ENCODE measurements around the gene KLF15.
"Not testable (repeated sequence)": the region's sequence is repeated elsewhere in the genome, so short reads cannot be mapped to it uniquely, and the experiment has no call there.

The KLF15 gene

DNA sequence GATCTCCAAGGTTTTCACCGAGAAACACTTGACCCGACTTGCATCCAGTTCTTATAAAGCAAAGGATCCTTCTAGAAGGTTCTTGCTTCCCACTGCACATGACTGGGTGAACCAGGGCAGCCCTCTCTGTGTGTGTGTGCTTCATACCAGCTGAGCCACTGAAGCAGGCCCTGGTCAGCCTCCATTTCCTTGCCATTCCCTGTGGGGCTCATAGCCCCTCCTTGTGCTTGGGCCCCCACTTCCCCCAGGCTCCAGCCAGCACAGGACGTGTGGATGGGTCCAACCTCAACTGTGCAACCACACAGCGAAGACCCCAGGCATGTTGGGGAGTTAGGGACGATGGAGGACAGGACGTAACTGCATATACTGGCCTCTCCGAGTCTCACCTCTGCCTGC lies 15.5 kb downstream of the KLF15 start:
- TF ChIP-seq, protein P1, sequence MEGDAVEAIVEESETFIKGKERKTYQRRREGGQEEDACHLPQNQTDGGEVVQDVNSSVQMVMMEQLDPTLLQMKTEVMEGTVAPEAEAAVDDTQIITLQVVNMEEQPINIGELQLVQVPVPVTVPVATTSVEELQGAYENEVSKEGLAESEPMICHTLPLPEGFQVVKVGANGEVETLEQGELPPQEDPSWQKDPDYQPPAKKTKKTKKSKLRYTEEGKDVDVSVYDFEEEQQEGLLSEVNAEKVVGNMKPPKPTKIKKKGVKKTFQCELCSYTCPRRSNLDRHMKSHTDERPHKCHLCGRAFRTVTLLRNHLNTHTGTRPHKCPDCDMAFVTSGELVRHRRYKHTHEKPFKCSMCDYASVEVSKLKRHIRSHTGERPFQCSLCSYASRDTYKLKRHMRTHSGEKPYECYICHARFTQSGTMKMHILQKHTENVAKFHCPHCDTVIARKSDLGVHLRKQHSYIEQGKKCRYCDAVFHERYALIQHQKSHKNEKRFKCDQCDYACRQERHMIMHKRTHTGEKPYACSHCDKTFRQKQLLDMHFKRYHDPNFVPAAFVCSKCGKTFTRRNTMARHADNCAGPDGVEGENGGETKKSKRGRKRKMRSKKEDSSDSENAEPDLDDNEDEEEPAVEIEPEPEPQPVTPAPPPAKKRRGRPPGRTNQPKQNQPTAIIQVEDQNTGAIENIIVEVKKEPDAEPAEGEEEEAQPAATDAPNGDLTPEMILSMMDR (conservative IDR thresholded peaks at IDR 0.05; ENCODE audit: low read length): no peak
- DNase-seq (ENCODE audit: low read depth): no peak
- no peak overlapping the region for H3K4me3 ChIP-seq (ENCODE audit: low read length)

DNA sequence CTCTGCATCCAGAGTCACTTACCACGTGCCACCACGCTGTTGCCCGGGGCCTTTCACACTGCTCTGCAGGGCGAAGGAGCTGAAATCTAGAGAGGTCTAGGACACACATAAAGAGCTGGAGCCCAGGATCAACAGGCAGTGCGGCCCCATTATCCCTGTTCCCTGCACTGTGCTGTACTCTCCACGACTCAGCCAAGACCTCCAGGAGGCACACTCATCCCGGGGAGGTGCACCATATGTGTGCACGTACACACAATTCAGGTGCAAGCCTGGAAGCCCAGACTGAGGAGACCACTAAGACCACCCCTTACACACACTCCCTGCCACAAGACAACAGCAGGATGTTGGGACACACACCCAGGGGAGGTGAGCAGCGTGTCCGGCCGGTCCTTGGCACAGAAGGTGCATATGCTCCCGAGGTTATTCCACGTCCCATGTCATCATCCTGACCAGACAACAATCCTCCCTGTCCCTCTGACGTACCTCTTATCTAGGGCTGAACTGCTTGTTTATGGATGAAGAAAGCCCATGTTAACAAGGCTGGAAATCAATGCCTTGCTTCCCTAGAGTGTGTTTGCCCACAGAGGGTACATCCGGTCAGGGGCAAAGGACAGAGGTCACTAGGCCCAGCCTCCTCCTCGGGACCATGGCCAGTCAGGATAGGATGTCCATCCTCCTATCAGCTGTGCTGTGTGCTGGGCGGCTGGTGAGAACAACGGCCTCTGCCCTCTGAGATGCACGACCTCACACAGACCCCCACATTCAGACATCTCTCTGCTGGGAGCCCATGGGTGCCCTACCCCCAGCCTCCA lies 16.1 kb downstream of the KLF15 start:
- no peak for DNase-seq (ENCODE audit: low read depth)
- H3K4me3 ChIP-seq (ENCODE audit: low read length): no peak overlapping the region
- TF ChIP-seq, protein P1 (conservative IDR thresholded peaks at IDR 0.05; ENCODE audit: low read length): no peak

DNA sequence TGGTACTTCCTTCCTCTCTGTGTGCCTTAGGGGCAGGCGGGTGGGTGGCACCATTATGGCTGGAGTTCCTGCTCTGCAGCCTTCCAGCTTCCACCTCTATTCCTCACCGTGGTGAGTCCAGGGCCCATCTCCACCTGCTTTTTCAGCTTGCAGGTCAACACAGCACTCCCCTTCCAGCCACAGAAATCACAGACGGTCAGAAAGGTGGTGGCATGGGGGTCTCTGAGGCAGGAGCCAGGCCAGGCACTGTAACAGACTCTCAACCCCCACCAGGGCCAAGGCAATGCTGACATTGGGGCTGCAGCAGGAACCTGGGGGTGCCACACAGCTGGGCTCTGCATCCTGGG lies 16.6 kb downstream of the KLF15 start:
- no peak for DNase-seq (ENCODE audit: low read depth)
- TF ChIP-seq, protein P1 (conservative IDR thresholded peaks at IDR 0.05; ENCODE audit: low read length): no peak
- no peak overlapping the region for H3K4me3 ChIP-seq (ENCODE audit: low read length)

DNA sequence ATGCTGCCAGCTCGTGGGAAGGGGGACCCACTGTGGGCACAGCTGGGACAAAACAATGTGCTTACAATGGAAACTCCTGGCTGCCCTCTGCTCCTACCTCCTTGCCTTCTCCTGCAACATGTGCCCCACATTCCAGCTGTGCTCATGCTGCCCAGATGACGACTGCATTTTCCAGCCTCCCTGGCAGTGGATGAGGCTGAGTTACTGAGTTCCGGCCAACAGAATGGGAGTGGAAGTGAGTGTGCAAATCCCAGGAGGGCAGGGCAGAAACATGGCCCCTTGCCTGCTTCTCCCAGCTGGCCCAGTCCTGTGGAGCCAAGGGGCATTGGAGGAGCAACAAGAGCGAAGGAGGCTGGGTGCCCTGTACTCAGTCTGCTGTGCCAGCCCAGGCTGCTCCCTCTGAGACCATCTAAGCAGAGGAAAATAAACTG lies 17.1 kb downstream of the KLF15 start:
- peak; percentile 75 for DNase-seq (ENCODE audit: low read depth)
- TF ChIP-seq, protein P1 (conservative IDR thresholded peaks at IDR 0.05; ENCODE audit: low read length): no peak
- H3K4me3 ChIP-seq (ENCODE audit: low read length): no peak overlapping the region

DNA sequence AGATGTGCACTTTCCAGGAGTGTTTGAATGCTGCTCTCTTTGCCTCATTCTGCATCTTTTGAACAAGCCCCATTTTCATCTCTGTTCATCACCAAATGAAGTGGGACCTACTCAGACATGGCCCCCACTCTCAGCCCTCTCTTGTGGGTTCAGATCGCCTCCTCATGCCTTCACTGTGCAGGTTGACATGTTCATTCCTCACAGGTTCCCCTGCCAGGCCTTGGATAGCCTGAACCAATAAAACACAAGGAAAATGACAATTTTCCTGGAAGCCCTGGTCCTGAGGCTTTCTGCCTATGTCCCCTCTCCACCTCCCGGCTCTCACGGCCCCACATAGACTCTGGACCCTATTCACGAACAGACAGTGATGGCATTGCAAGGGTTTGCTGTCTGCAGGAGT lies 17.7 kb downstream of the KLF15 start:
- TF ChIP-seq, protein P1 (conservative IDR thresholded peaks at IDR 0.05; ENCODE audit: low read length): no peak
- DNase-seq (ENCODE audit: low read depth): no peak
- no peak overlapping the region for H3K4me3 ChIP-seq (ENCODE audit: low read length)

DNA sequence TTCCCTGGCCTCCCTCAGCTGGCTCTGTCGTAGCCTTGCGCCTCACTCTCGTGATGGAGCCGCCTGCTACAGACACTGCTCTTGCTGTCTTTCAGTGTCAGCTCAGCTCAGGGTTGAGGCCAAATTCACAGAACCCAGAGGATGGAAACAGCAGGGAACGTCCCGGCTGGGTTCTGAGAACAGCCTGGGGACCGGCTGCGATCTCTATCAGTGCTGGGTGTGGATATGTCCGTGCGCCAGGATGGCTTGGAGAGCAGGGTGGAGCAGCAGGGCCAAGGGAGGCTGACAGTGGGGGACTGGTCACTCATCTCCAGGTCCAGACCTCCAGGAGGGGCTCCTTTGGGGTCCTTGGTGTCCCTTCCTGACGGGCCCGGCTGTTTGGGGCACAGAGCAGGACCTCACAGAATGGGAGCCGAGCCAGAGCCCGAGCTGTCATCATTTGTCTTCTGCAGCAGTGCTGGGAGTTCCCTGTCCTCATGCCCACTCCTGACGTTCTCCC lies 18.4 kb downstream of the KLF15 start:
- no peak overlapping the region for H3K4me3 ChIP-seq (ENCODE audit: low read length)
- DNase-seq (ENCODE audit: low read depth): no peak
- TF ChIP-seq, protein P1 (conservative IDR thresholded peaks at IDR 0.05; ENCODE audit: low read length): no peak

DNA sequence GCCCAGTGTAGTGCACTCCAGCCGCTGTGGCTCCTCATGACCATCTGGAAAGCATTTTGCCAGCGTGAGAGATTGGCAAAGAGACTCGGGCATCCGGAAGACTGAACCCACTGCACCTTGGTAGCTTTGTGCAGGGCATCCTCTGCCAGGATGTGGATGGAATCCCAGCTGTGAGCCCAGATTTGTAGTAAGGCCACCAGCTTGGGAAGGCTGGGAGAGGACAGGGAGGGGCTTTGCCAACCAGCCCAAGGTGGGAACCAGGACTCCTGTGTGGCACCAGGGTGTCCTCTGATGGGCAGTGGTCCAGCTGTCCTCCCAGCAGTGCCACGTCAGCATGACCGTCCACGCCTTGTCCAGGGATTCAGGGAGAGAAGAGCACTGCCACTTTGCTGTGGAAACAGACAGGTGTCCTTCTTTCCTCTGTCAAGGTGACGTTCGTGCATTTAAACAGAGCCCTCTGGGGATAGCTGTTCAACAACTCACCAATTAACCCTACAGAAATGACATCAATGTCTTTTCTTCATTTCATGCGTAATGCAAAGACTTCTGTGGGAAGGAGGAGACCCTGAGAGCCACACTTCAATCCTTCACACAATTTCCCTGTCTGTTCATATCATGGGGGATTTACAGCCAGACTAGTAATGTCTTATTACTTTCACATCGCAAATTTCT lies 19.1 kb downstream of the KLF15 start:
- DNase-seq (ENCODE audit: low read depth): no peak
- H3K4me3 ChIP-seq (ENCODE audit: low read length): no peak overlapping the region
- TF ChIP-seq, protein P1 (conservative IDR thresholded peaks at IDR 0.05; ENCODE audit: low read length): no peak

DNA sequence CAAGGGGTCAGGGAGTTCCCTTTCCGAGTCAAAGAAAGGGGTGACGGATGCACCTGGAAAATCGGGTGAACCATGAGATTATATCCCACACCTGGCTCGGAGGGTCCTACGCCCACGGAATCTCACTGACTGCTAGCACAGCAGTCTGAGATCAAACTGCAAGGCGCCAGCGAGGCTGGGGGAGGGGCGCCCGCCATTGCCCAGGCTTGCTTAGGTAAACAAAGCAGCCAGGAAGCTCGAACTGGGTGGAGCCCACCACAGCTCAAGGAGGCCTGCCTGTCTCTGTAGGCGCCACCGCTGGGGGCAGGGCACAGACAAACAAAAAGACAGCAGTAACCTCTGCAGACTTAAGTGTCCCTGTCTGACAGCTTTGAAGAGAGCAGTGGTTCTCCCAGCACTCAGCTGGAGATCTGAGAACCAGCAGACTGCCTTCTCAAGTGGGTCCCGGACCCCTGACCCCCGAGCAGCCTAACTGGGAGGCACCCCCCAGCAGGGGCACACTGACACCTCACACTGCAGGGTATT lies 25.3 kb downstream of the KLF15 start:
- H3K4me3 ChIP-seq (ENCODE audit: low read length): not testable (repeated sequence)

More for the DNA sequence above, 25.3 kb downstream of the KLF15 start:
- DNase-seq (ENCODE audit: low read depth): not testable (repeated sequence)

Data from AG10803 (cell line).